Spleen (tissue), 7 donors: ENCODE data around the gene SMARCD2.
"Not testable (repeated sequence)": the region's sequence is repeated elsewhere in the genome, so short reads cannot be mapped to it uniquely, and the experiment has no call there.

Source experiments
- POLR2A ChIP-seq, 3 donors: fragments of 450-650 bp; IDR thresholded peaks; one replicate each; pipeline ENCODE4 v1.5.1; 2017; ENCODE audit warnings: antibody characterized with exemption in 3 of 3, mild to moderate bottlenecking in 1 of 3
- POLR2AphosphoS5 ChIP-seq, 3 donors: sonication (generic); formaldehyde crosslinking; IDR thresholded peaks; one replicate each; pipeline ENCODE4 v1.5.1; 2017; ENCODE audit warnings: antibody characterized with exemption in 3 of 3
- TF ChIP-seq, protein P1 (sequence below), 11 experiments: fragments of 200-600 bp in 7 of 11; fragments of 450-650 bp in 4 of 11; sonication (generic) in 4 of 11; IDR thresholded peaks in 8 of 11; conservative IDR thresholded peaks in 3 of 11; 1 replicate in 7 of 11; 2 replicates in 4 of 11; pipeline versions ENCODE4 v1.4.0 to v1.8.0; 2016 to 2021; ENCODE audit warnings: antibody characterized with exemption in 11 of 11, inconsistent platforms in 4 of 11, mild to moderate bottlenecking in 1 of 11
- donor health status: DM: no; HTN: no; CAD: no; lungs with moderate emphysema.
- donor health status: DM: no; HTN: no; CAD: no.
- donor health status: DM: no; HTN: no; CAD: no.

DNA sequence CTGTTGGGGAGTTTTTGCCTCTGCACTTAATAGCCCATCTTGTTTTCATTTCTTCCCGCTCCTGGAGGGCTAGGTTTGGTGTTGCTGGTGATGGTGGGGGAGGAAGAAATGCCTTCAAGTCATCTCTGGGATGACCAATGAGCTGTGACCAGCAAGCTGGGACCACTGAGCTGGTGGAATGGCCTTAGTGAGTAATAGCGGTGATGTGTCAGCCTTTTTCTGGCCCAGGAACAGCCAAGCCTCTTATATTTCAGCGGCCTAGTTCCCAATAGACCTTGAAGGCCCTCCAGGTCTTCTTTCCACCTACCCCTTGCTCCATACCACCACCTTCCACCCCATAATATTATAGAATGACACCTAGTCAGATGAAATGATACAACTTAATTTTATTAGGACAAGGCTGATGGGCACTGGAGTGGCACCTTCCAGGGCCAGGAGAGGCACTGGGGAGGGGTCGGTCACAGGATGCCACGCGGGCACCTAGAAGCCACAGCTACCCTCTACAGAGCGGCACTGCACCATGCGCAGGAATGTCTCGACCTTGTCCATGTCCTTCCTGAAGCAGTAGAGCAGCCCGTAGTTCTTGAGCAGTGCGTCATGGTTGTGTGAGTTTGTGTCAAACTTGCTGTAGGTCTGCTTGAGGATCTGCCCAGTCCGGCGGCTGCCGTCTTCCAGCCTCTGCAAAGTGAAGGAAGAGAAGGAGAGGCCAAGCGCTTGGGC lies 29.3 kb upstream of the SMARCD2 start:
- not testable (repeated sequence) for TF ChIP-seq POLR2AphosphoS5, POLR2A (IDR thresholded peaks at IDR 0.05)
- TF ChIP-seq, protein P1, sequence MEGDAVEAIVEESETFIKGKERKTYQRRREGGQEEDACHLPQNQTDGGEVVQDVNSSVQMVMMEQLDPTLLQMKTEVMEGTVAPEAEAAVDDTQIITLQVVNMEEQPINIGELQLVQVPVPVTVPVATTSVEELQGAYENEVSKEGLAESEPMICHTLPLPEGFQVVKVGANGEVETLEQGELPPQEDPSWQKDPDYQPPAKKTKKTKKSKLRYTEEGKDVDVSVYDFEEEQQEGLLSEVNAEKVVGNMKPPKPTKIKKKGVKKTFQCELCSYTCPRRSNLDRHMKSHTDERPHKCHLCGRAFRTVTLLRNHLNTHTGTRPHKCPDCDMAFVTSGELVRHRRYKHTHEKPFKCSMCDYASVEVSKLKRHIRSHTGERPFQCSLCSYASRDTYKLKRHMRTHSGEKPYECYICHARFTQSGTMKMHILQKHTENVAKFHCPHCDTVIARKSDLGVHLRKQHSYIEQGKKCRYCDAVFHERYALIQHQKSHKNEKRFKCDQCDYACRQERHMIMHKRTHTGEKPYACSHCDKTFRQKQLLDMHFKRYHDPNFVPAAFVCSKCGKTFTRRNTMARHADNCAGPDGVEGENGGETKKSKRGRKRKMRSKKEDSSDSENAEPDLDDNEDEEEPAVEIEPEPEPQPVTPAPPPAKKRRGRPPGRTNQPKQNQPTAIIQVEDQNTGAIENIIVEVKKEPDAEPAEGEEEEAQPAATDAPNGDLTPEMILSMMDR (IDR thresholded peaks at IDR 0.05 in 8 of 11, conservative IDR thresholded peaks at IDR 0.05 in 3 of 11): not testable (repeated sequence)
